Stimulated activated CD8-positive, alpha-beta memory T cell treated with anti-CD3 and anti-CD28 coated beads, Interleukin-2, amount 100 ng/mL, for 48 hours (primary cell): ENCODE results near the gene POLG.

Experiments used
- DNase-seq, 2 donors: peaks; one replicate each; pipeline ENCODE4 v3.0.0-alpha.2; 2020; ENCODE audit warnings: low read depth in 2 of 2

POLG gene

GRCh38 chr15:89326316-89326715, 8.3 kb downstream of the POLG start:
- no peak for DNase-seq

GRCh38 chr15:89325039-89325803, 9.4 kb downstream of the POLG start:
- DNase-seq: no peak

- DNase-seq: no peak
Observed at GRCh38 chr15:89323825-89324224, 10.8 kb downstream of the POLG start.

GRCh38 chr15:89322822-89323221, 11.8 kb downstream of the POLG start:
- DNase-seq: no peak

- DNase-seq: no peak
Observed at GRCh38 chr15:89321521-89322410, 12.9 kb downstream of the POLG start.

GRCh38 chr15:89320200-89320599, 14.4 kb downstream of the POLG start:
- DNase-seq: no peak

GRCh38 chr15:89319678-89320077, 14.9 kb downstream of the POLG start:
- no peak for DNase-seq

GRCh38 chr15:89317186-89317720, 17.4 kb downstream of the POLG start:
- DNase-seq: no peak

GRCh38 chr15:89316504-89316903, 18.1 kb downstream of the POLG start:
- DNase-seq: no peak

GRCh38 chr15:89315375-89315929, 19.2 kb downstream of the POLG start:
- DNase-seq: no peak

GRCh38 chr15:89309993-89310392, 24.6 kb downstream of the POLG start:
- no peak for DNase-seq

- DNase-seq: no peak
Observed at GRCh38 chr15:89308236-89308635, 26.4 kb downstream of the POLG start.

GRCh38 chr15:89307791-89308190, 26.8 kb downstream of the POLG start:
- DNase-seq: no peak

GRCh38 chr15:89307046-89307587, 27.5 kb downstream of the POLG start:
- no peak for DNase-seq

GRCh38 chr15:89305395-89305794, 29.2 kb downstream of the POLG start:
- DNase-seq: no peak

- no peak for DNase-seq
Observed at GRCh38 chr15:89303986-89304385, 30.6 kb downstream of the POLG start.

GRCh38 chr15:89301304-89302089, 33.1 kb downstream of the POLG start:
- no peak for DNase-seq

- no peak for DNase-seq
Observed at GRCh38 chr15:89299896-89300295, 34.7 kb downstream of the POLG start.

- no peak for DNase-seq
Observed at GRCh38 chr15:89293012-89293411, 41.6 kb downstream of the POLG start.

GRCh38 chr15:89291934-89292438, 42.6 kb downstream of the POLG start:
- no peak for DNase-seq

GRCh38 chr15:89283201-89283600, 51.4 kb downstream of the POLG start:
- no peak for DNase-seq
